ENCODE results near the gene MAP1A.

MAP1A gene

DNA sequence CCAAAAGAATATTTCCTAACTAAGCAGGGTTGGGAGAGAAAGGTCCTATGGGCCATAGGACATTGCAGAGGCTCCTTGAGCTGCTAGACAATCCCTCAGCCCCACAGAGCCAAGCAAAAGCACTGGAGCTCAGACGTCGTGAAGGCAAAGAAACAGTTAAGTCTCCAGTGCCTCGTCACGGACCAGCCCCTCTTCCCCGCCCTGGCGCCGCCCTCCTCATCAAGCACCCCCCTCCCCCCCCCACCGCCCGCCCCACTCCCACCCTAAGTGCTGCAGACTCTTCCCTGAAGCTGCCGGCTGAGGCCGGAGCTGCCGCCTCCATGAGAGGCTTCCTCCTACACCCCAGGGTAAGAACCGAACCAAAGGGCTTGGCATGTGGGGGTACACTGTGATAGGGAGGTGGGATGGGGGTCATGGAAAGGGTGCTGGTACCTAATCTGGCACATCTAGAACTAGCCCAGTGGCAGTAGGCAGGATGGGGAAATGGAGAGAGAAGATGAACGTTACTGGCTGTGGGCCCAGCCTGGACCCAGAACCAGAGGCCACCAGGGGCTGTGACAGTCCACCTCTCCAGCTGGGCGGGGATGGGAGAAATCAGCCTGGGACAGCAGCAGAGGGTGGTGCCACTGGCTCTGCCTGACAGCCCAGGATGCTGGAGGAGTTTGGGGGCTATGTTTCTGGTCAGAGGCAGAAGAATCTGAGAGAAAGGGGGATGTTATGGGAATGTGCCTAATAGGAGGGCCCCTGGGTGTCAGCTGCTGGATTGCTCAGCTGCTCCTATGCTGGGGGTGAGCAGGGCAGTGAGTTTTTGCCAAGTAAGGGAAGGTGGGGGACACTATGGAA is at the start of gene MAP1A:
MAP1A (plus strand) TSS at position 255 of the 843 bp plus-strand sequence. CDS start 3,866 bp downstream, outside the sequence.
- DNase-seq (ENCODE audit: low read depth) = peak; percentile 87
- H3K4me1 ChIP-seq (ENCODE audit: control insufficient read depth, insufficient read depth, low read length) = peaks cover 45% of the 10 kb centered on the region
- no peaks in the 10 kb centered on the region for H3K9me3 ChIP-seq (ENCODE audit: control insufficient read depth, low read length)
- H3K9ac ChIP-seq (ENCODE audit: low read length) = peak within 1 kb of the TSS; percentile 93
- peak within 1 kb of the TSS; percentile 95 for H3K4me3 ChIP-seq (ENCODE audit: low read length)
- H3K27me3 ChIP-seq (replicated peaks; ENCODE audit: control insufficient read depth, insufficient read depth, low read length) = no peaks in the 10 kb centered on the region
- peaks cover 24% of the 10 kb centered on the region for H3K36me3 ChIP-seq (ENCODE audit: control insufficient read depth, insufficient read depth, low read length, severe bottlenecking)

DNA sequence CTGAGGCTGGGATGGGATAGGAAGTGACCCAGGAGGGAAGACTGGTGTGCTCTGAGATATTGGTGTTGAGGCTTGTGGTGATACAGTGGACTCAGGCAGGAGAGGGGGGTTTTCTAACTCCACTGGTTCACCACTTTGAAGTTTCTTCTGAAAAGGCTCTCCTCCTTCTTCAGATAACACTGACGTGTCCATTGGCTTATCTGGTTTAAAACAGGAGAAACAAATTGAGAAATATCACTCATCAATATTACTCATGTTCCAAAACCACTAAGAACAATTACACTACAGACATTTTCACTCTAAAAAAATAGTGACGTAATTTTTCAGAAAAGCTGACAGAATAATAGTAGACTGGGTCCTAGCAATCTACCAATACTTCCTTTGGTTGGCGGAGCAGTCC is 47.5 kb upstream of the MAP1A start:
- H3K4me3 ChIP-seq (ENCODE audit: low read length) = no peak overlapping the region
- no peak for DNase-seq (ENCODE audit: low read depth)
- H3K36me3 ChIP-seq (ENCODE audit: control insufficient read depth, insufficient read depth, low read length, severe bottlenecking) = peaks cover 77% of the 10 kb centered on the region
- H3K9me3 ChIP-seq (ENCODE audit: control insufficient read depth, low read length) = no peaks in the 10 kb centered on the region
- peak overlapping the region; percentile 54 for H3K9ac ChIP-seq (ENCODE audit: low read length)
- H3K27me3 ChIP-seq (replicated peaks; ENCODE audit: control insufficient read depth, insufficient read depth, low read length) = no peaks in the 10 kb centered on the region
- H3K4me1 ChIP-seq (ENCODE audit: control insufficient read depth, insufficient read depth, low read length) = peaks cover 41% of the 10 kb centered on the region

GRCh38 chr15:43471975-43472374 is 45.4 kb upstream of the MAP1A start:
- Histone ChIP-seq H3K36me3 (ENCODE audit: control insufficient read depth, insufficient read depth, low read length, severe bottlenecking) (peaks cover 88% of the 10 kb centered on the region), H3K4me1 (ENCODE audit: control insufficient read depth, insufficient read depth, low read length) (peaks cover 22% of the 10 kb centered on the region), H3K9me3 (ENCODE audit: control insufficient read depth, low read length) (no peaks in the 10 kb centered on the region), H3K9ac (ENCODE audit: low read length) (no peak overlapping the region), H3K4me3 (ENCODE audit: low read length) (no peak overlapping the region), H3K27me3 (replicated peaks; ENCODE audit: control insufficient read depth, insufficient read depth, low read length) (no peaks in the 10 kb centered on the region)
- DNase-seq (ENCODE audit: low read depth) = no peak

DNA sequence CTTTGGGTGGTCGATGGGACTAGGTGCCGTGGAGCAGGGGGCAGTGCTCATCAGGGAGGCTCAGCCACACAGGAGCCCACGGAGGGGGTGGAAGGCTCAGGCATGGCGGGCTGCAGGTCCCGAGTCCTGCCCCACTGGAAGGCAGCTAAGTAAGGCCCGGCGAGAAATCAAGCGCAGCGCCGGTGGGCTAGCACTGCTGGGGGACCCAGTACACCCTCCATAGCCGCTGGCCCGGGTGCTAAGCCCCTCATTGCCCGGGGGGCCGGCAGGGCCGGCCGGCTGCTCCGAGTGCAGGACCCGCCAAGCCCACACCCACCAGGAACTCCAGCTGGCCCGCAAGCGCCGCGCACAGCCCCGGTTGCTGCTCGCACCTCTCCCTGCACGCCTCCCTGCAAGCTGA is 43.5 kb upstream of the MAP1A start:
- Histone ChIP-seq H3K27me3 (replicated peaks; ENCODE audit: control insufficient read depth, insufficient read depth, low read length) (no peaks in the 10 kb centered on the region), H3K9ac (ENCODE audit: low read length) (no peak overlapping the region), H3K36me3 (ENCODE audit: control insufficient read depth, insufficient read depth, low read length, severe bottlenecking) (peaks cover 88% of the 10 kb centered on the region), H3K4me3 (ENCODE audit: low read length) (no peak overlapping the region), H3K4me1 (ENCODE audit: control insufficient read depth, insufficient read depth, low read length) (peaks cover 19% of the 10 kb centered on the region), H3K9me3 (ENCODE audit: control insufficient read depth, low read length) (no peaks in the 10 kb centered on the region)
- no peak for DNase-seq (ENCODE audit: low read depth)

DNA sequence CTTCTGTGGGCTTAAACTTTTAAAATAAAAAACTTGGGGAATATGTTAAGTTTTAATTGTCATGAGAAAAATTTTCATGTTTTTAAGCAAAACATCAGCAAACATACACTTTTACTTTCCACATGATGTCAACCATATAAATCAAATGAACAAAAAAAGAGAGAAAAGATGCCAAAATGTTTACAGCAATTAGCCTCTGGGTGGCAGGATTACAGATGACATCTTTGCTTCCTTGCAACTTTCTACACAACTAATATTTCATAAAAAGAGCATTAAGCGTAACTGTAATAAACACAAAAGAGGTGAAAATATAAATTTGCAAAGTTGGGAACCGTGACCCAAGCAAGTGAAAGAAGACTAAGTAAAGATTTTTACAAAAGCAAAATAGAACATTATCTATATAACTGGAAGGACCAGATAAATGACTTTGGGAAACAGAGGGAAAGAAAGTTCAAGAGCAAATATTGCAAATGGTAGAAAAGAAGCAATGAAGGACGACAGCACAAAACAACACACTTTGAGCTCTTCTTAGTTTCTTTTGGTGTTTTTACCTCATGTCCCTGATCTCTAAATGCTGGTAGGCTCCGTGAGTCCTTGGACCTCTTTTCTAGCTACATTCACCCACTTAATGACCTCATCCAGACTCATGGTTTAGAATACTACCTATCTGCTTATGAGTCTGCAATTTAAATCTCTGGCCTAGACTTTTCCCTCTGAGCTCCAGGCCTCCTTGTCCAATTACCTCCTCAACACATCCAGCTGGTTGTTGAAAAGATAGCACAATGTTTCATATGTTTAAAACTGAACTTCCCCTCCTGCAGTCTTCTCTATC is 33.9 kb upstream of the MAP1A start:
- H3K27me3 ChIP-seq (replicated peaks; ENCODE audit: control insufficient read depth, insufficient read depth, low read length) = no peaks in the 10 kb centered on the region
- peaks cover 40% of the 10 kb centered on the region for H3K36me3 ChIP-seq (ENCODE audit: control insufficient read depth, insufficient read depth, low read length, severe bottlenecking)
- H3K4me1 ChIP-seq (ENCODE audit: control insufficient read depth, insufficient read depth, low read length) = peaks cover 19% of the 10 kb centered on the region
- DNase-seq (ENCODE audit: low read depth) = peak; percentile 62
- peak overlapping the region; percentile 45 for H3K9ac ChIP-seq (ENCODE audit: low read length)
- no peak overlapping the region for H3K4me3 ChIP-seq (ENCODE audit: low read length)
- no peaks in the 10 kb centered on the region for H3K9me3 ChIP-seq (ENCODE audit: control insufficient read depth, low read length)

- Histone ChIP-seq H3K9ac (ENCODE audit: low read length) (peak overlapping the region; percentile 45), H3K36me3 (ENCODE audit: control insufficient read depth, insufficient read depth, low read length, severe bottlenecking) (peaks cover 31% of the 10 kb centered on the region), H3K27me3 (replicated peaks; ENCODE audit: control insufficient read depth, insufficient read depth, low read length) (no peaks in the 10 kb centered on the region), H3K4me3 (ENCODE audit: low read length) (no peak overlapping the region), H3K9me3 (ENCODE audit: control insufficient read depth, low read length) (no peaks in the 10 kb centered on the region), H3K4me1 (ENCODE audit: control insufficient read depth, insufficient read depth, low read length) (peaks cover 29% of the 10 kb centered on the region)
- no peak for DNase-seq (ENCODE audit: low read depth)
These were observed 33.0 kb upstream of the MAP1A start for GRCh38 chr15:43484455-43484854.

- H3K9ac ChIP-seq (ENCODE audit: low read length) = no peak overlapping the region
- no peak for DNase-seq (ENCODE audit: low read depth)
- H3K4me1 ChIP-seq (ENCODE audit: control insufficient read depth, insufficient read depth, low read length) = peaks cover 41% of the 10 kb centered on the region
- H3K36me3 ChIP-seq (ENCODE audit: control insufficient read depth, insufficient read depth, low read length, severe bottlenecking) = peaks cover 34% of the 10 kb centered on the region
- H3K9me3 ChIP-seq (ENCODE audit: control insufficient read depth, low read length) = no peaks in the 10 kb centered on the region
- H3K4me3 ChIP-seq (ENCODE audit: low read length) = no peak overlapping the region
- H3K27me3 ChIP-seq (replicated peaks; ENCODE audit: control insufficient read depth, insufficient read depth, low read length) = no peaks in the 10 kb centered on the region
These were observed 30.0 kb upstream of the MAP1A start for GRCh38 chr15:43487271-43487895.

GRCh38 chr15:43488790-43489189 is 28.6 kb upstream of the MAP1A start:
- DNase-seq (ENCODE audit: low read depth) = no peak
- Histone ChIP-seq H3K36me3 (ENCODE audit: control insufficient read depth, insufficient read depth, low read length, severe bottlenecking) (peaks cover 34% of the 10 kb centered on the region), H3K4me1 (ENCODE audit: control insufficient read depth, insufficient read depth, low read length) (peaks cover 40% of the 10 kb centered on the region), H3K27me3 (replicated peaks; ENCODE audit: control insufficient read depth, insufficient read depth, low read length) (no peaks in the 10 kb centered on the region), H3K9me3 (ENCODE audit: control insufficient read depth, low read length) (no peaks in the 10 kb centered on the region), H3K4me3 (ENCODE audit: low read length) (no peak overlapping the region), H3K9ac (ENCODE audit: low read length) (no peak overlapping the region)

DNA sequence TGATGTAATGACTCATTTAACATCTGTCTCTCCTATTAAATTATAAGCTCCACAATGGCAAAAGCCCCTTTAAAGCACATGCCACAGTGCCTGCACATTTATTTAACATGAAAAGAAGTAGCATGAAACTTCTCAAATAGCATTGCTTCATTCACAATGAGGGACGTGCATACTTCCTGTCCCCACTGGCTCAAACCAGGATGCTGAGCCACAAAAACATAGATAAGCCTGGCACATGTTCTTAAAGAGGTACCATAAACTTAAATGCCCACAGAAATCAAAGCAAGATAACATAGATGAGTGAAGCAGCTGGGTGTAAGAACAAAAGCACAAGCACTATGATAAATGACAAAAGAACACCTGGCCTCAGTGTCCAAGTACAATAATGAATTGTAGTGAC is 28.2 kb upstream of the MAP1A start:
- peaks cover 36% of the 10 kb centered on the region for H3K4me1 ChIP-seq (ENCODE audit: control insufficient read depth, insufficient read depth, low read length)
- H3K4me3 ChIP-seq (ENCODE audit: low read length) = no peak overlapping the region
- H3K9ac ChIP-seq (ENCODE audit: low read length) = no peak overlapping the region
- no peaks in the 10 kb centered on the region for H3K27me3 ChIP-seq (replicated peaks; ENCODE audit: control insufficient read depth, insufficient read depth, low read length)
- H3K36me3 ChIP-seq (ENCODE audit: control insufficient read depth, insufficient read depth, low read length, severe bottlenecking) = peaks cover 34% of the 10 kb centered on the region
- no peaks in the 10 kb centered on the region for H3K9me3 ChIP-seq (ENCODE audit: control insufficient read depth, low read length)
- DNase-seq (ENCODE audit: low read depth) = no peak

DNA sequence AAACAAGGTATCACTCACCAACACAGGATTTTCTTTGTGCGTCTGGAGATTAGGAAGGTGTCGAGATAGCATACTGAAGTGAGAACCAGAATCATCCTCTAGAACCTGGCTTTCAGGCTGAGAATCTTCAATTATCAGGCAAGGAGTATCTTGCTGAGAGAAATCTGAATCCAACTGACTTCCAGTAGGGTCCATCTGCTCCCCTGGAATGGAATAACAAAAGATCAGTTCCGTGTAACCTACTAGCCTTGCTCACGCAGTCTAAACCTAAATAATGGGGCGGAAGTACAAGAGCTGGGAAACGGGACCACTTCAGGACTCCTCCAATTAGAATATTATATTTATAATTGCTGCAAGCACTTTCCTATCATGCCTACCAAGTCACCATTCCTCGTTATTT is 25.1 kb upstream of the MAP1A start:
- H3K36me3 ChIP-seq (ENCODE audit: control insufficient read depth, insufficient read depth, low read length, severe bottlenecking) = peaks cover 30% of the 10 kb centered on the region
- H3K27me3 ChIP-seq (replicated peaks; ENCODE audit: control insufficient read depth, insufficient read depth, low read length) = no peaks in the 10 kb centered on the region
- H3K4me1 ChIP-seq (ENCODE audit: control insufficient read depth, insufficient read depth, low read length) = peaks cover 28% of the 10 kb centered on the region
- peak; percentile 56 for DNase-seq (ENCODE audit: low read depth)
- H3K9me3 ChIP-seq (ENCODE audit: control insufficient read depth, low read length) = no peaks in the 10 kb centered on the region
- peak overlapping the region; percentile 86 for H3K9ac ChIP-seq (ENCODE audit: low read length)
- peak overlapping the region; percentile 96 for H3K4me3 ChIP-seq (ENCODE audit: low read length)

All from adipocyte (in vitro differentiated cells).